Thoracic aorta (tissue), 2 donors: Measurements from ENCODE around the gene GJA5. TPM values are rescaled to one million over a fixed set of nuclear protein-coding genes. Genes with fewer than 3 reads are reported as not detected.

ENCODE experiments used
- ATAC-seq: fragments of 150-250 bp; one replicate; pipeline ENCODE4 v1.8.0; 2017; ENCODE audit warnings: low read depth; ENCODE audit not compliant: insufficient number of reproducible peaks, low FRiP score
- DNase-seq: peaks from one replicate; pipeline ENCODE4 v3.0.0-alpha.2; 2020; ENCODE audit warnings: low spot score
- H3K27ac ChIP-seq, 2 donors: fragments of 200-600 bp; sonication (generic); 1 replicate in 1 of 2; 2 replicates in 1 of 2; pipeline ENCODE4 v1.5.1; 2016; ENCODE audit warnings: mild to moderate bottlenecking in 2 of 2, moderate library complexity in 2 of 2
- H3K27me3 ChIP-seq: fragments of 200-600 bp; sonication (generic); replicated peaks from 2 replicates; pipeline ENCODE4 v1.6.0; 2016; ENCODE audit warnings: mild to moderate bottlenecking; ENCODE audit not compliant: insufficient read depth
- H3K36me3 ChIP-seq: fragments of 200-600 bp; sonication (generic); one replicate; pipeline ENCODE4 v1.5.1; 2016
- H3K4me1 ChIP-seq, 2 donors: fragments of 200-600 bp; sonication (generic); 1 replicate in 1 of 2; 2 replicates in 1 of 2; pipeline versions ENCODE4 v1.5.1 to v1.6.0; 2016; ENCODE audit warnings: low read depth in 2 of 2, mild to moderate bottlenecking in 1 of 2; ENCODE audit not compliant: control insufficient read depth in 1 of 2
- H3K4me3 ChIP-seq: fragments of 200-600 bp; sonication (generic); 2 replicates; pipeline ENCODE4 v1.5.1; 2016; ENCODE audit warnings: mild to moderate bottlenecking
- H3K9me3 ChIP-seq: fragments of 200-600 bp; sonication (generic); 2 replicates; pipeline ENCODE4 v1.5.1; 2016
- total RNA-seq, 2 donors: library from RNA; depleted of rRNA; stranded (reverse); fragments of >200 nt; gene quantifications; one replicate each; pipeline versions ENCODE4 v1.1.0 to v1.2.3, GENCODE V29; 2016
- TF ChIP-seq, protein P1 (sequence below): fragments of 200-600 bp; sonication (generic); IDR thresholded peaks from one replicate; pipeline ENCODE4 v1.5.1; 2019; ENCODE audit warnings: antibody characterized with exemption

Gene GJA5
- total RNA-seq, 2 donors from 2014 or later: 49.7 to 51.7 TPM

- TF ChIP-seq, protein P1, sequence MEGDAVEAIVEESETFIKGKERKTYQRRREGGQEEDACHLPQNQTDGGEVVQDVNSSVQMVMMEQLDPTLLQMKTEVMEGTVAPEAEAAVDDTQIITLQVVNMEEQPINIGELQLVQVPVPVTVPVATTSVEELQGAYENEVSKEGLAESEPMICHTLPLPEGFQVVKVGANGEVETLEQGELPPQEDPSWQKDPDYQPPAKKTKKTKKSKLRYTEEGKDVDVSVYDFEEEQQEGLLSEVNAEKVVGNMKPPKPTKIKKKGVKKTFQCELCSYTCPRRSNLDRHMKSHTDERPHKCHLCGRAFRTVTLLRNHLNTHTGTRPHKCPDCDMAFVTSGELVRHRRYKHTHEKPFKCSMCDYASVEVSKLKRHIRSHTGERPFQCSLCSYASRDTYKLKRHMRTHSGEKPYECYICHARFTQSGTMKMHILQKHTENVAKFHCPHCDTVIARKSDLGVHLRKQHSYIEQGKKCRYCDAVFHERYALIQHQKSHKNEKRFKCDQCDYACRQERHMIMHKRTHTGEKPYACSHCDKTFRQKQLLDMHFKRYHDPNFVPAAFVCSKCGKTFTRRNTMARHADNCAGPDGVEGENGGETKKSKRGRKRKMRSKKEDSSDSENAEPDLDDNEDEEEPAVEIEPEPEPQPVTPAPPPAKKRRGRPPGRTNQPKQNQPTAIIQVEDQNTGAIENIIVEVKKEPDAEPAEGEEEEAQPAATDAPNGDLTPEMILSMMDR: no peak
- no peak for ATAC-seq
Measured at GRCh38 chr1:147756341-147756740, 4.1 kb downstream of the GJA5 start.

GRCh38 chr1:147754661-147755060 lies 5.7 kb downstream of the GJA5 start:
- TF ChIP-seq, protein P1: no peak
- Histone ChIP-seq H3K27me3 (no peaks in the 10 kb centered on the region), H3K4me1 (peaks cover 0 to 31% of the 10 kb centered on the region in 2 donors), H3K36me3 (peaks cover 3% of the 10 kb centered on the region), H3K27ac (no peak overlapping the region), H3K9me3 (no peaks in the 10 kb centered on the region), H3K4me3 (no peak overlapping the region)
- DNase-seq (no peak), ATAC-seq (no peak)

More at GRCh38 chr1:147756341-147756740, 4.1 kb downstream of the GJA5 start:
- Histone ChIP-seq H3K27me3 (no peaks in the 10 kb centered on the region), H3K9me3 (no peaks in the 10 kb centered on the region), H3K4me1 (peaks cover under 1 to 34% of the 10 kb centered on the region in 2 donors), H3K27ac (no peak overlapping the region), H3K36me3 (peaks cover 3% of the 10 kb centered on the region), H3K4me3 (no peak overlapping the region)
- no peak for DNase-seq

GRCh38 chr1:147753081-147753480 lies 7.3 kb downstream of the GJA5 start:
- DNase-seq (no peak), ATAC-seq (no peak)
- Histone ChIP-seq H3K27ac (no peak overlapping the region), H3K36me3 (no peaks in the 10 kb centered on the region), H3K4me1 (peaks cover 0 to 29% of the 10 kb centered on the region in 2 donors), H3K27me3 (no peaks in the 10 kb centered on the region), H3K9me3 (no peaks in the 10 kb centered on the region), H3K4me3 (no peak overlapping the region)
- TF ChIP-seq, protein P1: no peak

DNA sequence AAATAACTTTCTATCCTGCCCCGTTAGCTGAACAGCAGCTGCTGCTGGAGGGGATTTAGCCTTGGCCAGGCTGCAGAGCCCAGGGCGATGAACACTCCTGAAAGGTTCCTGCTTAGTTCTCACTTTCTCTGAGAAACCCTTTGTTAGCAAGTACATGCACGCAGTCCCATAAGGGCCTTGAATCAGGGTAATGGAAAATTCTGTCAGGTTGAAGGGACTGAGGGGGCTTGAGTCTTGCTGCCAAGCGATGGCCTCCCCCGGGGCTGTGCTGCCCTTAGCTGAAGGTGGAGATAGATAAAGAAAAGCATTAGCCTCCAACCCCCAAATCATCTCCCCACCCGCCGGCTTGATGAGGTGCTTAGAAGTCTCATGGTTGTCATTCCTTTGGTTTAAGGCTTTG lies 7.9 kb downstream of the GJA5 start:
- DNase-seq (no peak), ATAC-seq (no peak)
- Histone ChIP-seq H3K9me3 (no peaks in the 10 kb centered on the region), H3K27me3 (no peaks in the 10 kb centered on the region), H3K4me3 (no peak overlapping the region), H3K4me1 (peaks cover 0 to 31% of the 10 kb centered on the region in 2 donors), H3K36me3 (no peaks in the 10 kb centered on the region), H3K27ac (no peak overlapping the region)
- TF ChIP-seq, protein P1: no peak

GRCh38 chr1:147751346-147751745 lies 9.1 kb downstream of the GJA5 start:
- Histone ChIP-seq H3K27ac (no peak overlapping the region), H3K9me3 (no peaks in the 10 kb centered on the region), H3K4me3 (no peak overlapping the region), H3K4me1 (peaks cover 0 to 21% of the 10 kb centered on the region in 2 donors), H3K27me3 (no peaks in the 10 kb centered on the region), H3K36me3 (no peaks in the 10 kb centered on the region)
- TF ChIP-seq, protein P1: no peak
- ATAC-seq (no peak), DNase-seq (no peak)
